OCI-LY1 (cell line): ENCODE results near the gene ADRB1.

Experiments used
- H2AFZ ChIP-seq: fragments of 200-600 bp; sonication (generic), shearing (Covaris generic); 2 replicates; pipeline ENCODE4 v1.6.0; 2014; ENCODE audit warnings: antibody characterized with exemption, mild to moderate bottlenecking, low read length
- H3F3A ChIP-seq: fragments of 200-600 bp; sonication (generic), shearing (Covaris generic); 2 replicates; pipeline ENCODE4 v1.6.0; 2014; ENCODE audit warnings: mild to moderate bottlenecking, antibody characterized with exemption, low read length, moderate library complexity; ENCODE audit not compliant: insufficient read depth
- H3K27ac ChIP-seq: fragments of 200-600 bp; sonication (generic); 2 replicates; pipeline ENCODE4 v1.5.1; 2014; ENCODE audit warnings: low read length, mixed run types, mild to moderate bottlenecking, low read depth; ENCODE audit not compliant: poor library complexity, severe bottlenecking
- H3K27me3 ChIP-seq: fragments of 200-600 bp; sonication (generic); 2 replicates; pipeline ENCODE4 v1.6.0; 2014; ENCODE audit warnings: antibody characterized with exemption, mild to moderate bottlenecking, low read length, moderate library complexity; ENCODE audit not compliant: insufficient read depth
- H3K36me3 ChIP-seq: fragments of 200-600 bp; sonication (generic); 2 replicates; pipeline ENCODE4 v1.6.1; 2014; ENCODE audit warnings: mild to moderate bottlenecking, antibody characterized with exemption, low read length, moderate library complexity, mixed read lengths; ENCODE audit not compliant: insufficient read depth
- H3K4me1 ChIP-seq: fragments of 200-600 bp; sonication (generic); 2 replicates; pipeline ENCODE4 v1.5.1; 2014; ENCODE audit warnings: mild to moderate bottlenecking, low read length, moderate library complexity; ENCODE audit not compliant: insufficient read depth, severe bottlenecking
- H3K4me2 ChIP-seq: fragments of 200-600 bp; sonication (generic), shearing (Covaris generic); 2 replicates; pipeline ENCODE4 v1.6.1; 2014; ENCODE audit warnings: low read length
- H3K4me3 ChIP-seq: fragments of 200-600 bp; sonication (generic); 2 replicates; pipeline ENCODE4 v1.5.1; 2014; ENCODE audit warnings: low read length, low read depth, mild to moderate bottlenecking, mixed read lengths; ENCODE audit not compliant: poor library complexity, severe bottlenecking
- H3K79me2 ChIP-seq: fragments of 200-600 bp; shearing (Covaris generic); 2 replicates; pipeline ENCODE4 v1.6.1; 2016; ENCODE audit warnings: mixed run types, low read length, mixed read lengths; ENCODE audit not compliant: insufficient read depth
- H3K9ac ChIP-seq: fragments of 200-600 bp; sonication (generic), shearing (Covaris generic); 2 replicates; pipeline ENCODE4 v1.6.1; 2014; ENCODE audit warnings: mild to moderate bottlenecking, low read length, mixed read lengths
- H3K9me2 ChIP-seq: fragments of 200-600 bp; sonication (generic), shearing (Covaris generic); 2 replicates; pipeline ENCODE4 v1.6.1; 2014; ENCODE audit warnings: low read depth, mild to moderate bottlenecking, low read length, mixed read lengths
- H3K9me3 ChIP-seq: fragments of 200-600 bp; shearing (Covaris generic); 2 replicates; pipeline ENCODE4 v1.6.1; 2014; ENCODE audit warnings: low read length, mixed read lengths
- H4K20me1 ChIP-seq: fragments of 200-600 bp; sonication (generic), shearing (Covaris generic); 2 replicates; pipeline ENCODE4 v1.6.0; 2016; ENCODE audit warnings: mild to moderate bottlenecking, low read length; ENCODE audit not compliant: insufficient read depth
- EZH2 ChIP-seq: fragments of 200-600 bp; sonication (generic), shearing (Covaris generic); IDR thresholded peaks from 2 replicates; pipeline ENCODE4 v1.8.0; 2017; ENCODE audit warnings: borderline replicate concordance, mixed run types, mild to moderate bottlenecking, antibody characterized with exemption, low read length, moderate library complexity, mixed read lengths
- TF ChIP-seq, protein P1 (sequence below): fragments of 200-600 bp; sonication (generic), shearing (Covaris generic); IDR thresholded peaks from 2 replicates; pipeline ENCODE4 v1.5.1; 2017; ENCODE audit warnings: mild to moderate bottlenecking, antibody characterized with exemption, low read length, moderate library complexity, mixed read lengths

ADRB1 gene

DNA sequence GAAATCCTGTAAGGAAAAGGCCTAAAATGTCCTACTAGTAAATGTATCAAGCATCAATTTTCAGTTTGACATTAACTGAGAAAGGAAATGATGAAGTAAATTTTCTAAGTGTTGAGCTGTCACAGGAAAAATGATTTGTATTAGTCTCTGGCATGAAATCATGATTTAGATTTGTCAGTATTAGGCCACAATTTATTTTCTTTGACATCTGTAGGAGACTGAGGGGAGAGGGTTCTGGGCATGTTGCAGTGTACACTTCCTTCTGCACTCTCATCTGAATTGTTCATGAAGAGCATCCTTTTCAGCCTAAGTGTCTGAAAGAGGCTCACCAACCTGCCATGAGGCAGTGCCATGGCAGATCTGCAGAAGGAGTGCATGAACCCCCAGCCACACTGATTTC is 15.9 kb downstream of the ADRB1 start:
- H4K20me1 ChIP-seq, result no peaks in the 10 kb centered on the region
- H2AFZ ChIP-seq, result no peak overlapping the region
- H3K4me2 ChIP-seq, result no peak overlapping the region
- H3K4me3 ChIP-seq, result no peak overlapping the region
- no peaks in the 10 kb centered on the region for H3K9me2 ChIP-seq
- no peaks in the 10 kb centered on the region for H3F3A ChIP-seq
- H3K9me3 ChIP-seq, result no peaks in the 10 kb centered on the region
- H3K36me3 ChIP-seq, result no peaks in the 10 kb centered on the region
- 0 out of 2 replicates have a peak, but pooled peaks cover 5% of the 10 kb centered on the region for H3K27me3 ChIP-seq
- H3K4me1 ChIP-seq, result no peaks in the 10 kb centered on the region
- no peak overlapping the region for H3K9ac ChIP-seq
- no peak overlapping the region for H3K27ac ChIP-seq
- no peak for TF ChIP-seq EZH2
- TF ChIP-seq, protein P1, sequence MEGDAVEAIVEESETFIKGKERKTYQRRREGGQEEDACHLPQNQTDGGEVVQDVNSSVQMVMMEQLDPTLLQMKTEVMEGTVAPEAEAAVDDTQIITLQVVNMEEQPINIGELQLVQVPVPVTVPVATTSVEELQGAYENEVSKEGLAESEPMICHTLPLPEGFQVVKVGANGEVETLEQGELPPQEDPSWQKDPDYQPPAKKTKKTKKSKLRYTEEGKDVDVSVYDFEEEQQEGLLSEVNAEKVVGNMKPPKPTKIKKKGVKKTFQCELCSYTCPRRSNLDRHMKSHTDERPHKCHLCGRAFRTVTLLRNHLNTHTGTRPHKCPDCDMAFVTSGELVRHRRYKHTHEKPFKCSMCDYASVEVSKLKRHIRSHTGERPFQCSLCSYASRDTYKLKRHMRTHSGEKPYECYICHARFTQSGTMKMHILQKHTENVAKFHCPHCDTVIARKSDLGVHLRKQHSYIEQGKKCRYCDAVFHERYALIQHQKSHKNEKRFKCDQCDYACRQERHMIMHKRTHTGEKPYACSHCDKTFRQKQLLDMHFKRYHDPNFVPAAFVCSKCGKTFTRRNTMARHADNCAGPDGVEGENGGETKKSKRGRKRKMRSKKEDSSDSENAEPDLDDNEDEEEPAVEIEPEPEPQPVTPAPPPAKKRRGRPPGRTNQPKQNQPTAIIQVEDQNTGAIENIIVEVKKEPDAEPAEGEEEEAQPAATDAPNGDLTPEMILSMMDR, result no peak
- no peaks in the 10 kb centered on the region for H3K79me2 ChIP-seq

DNA sequence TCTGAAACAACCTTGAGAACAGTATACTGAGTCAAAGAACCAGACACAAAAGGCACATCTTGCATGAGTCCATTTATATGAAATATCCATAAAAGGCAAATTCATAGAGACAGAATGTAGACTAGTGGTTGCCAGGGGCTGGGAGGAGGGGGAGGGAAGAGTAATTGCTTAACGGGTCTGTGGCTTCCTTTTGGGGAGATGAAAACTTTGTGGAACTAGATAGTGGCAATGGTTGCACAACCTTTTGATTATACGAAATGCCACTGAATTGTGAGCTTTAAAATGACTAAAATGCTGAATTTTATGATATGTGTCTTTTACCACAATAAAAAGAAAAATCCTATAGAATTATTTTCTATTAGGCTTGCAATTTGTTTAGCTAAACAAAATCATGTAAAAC is 16.8 kb downstream of the ADRB1 start:
- no peaks in the 10 kb centered on the region for H4K20me1 ChIP-seq
- H3K9me3 ChIP-seq, result no peaks in the 10 kb centered on the region
- no peaks in the 10 kb centered on the region for H3F3A ChIP-seq
- H3K27me3 ChIP-seq, result 0 out of 2 replicates have a peak, but pooled peaks cover 5% of the 10 kb centered on the region
- H3K4me2 ChIP-seq, result no peak overlapping the region
- H3K4me3 ChIP-seq, result no peak overlapping the region
- no peaks in the 10 kb centered on the region for H3K36me3 ChIP-seq
- TF ChIP-seq, protein P1, result no peak
- no peak for TF ChIP-seq EZH2
- no peak overlapping the region for H3K27ac ChIP-seq
- H3K9me2 ChIP-seq, result no peaks in the 10 kb centered on the region
- H3K4me1 ChIP-seq, result no peaks in the 10 kb centered on the region
- no peaks in the 10 kb centered on the region for H3K79me2 ChIP-seq
- no peak overlapping the region for H3K9ac ChIP-seq
- H2AFZ ChIP-seq, result no peak overlapping the region

DNA sequence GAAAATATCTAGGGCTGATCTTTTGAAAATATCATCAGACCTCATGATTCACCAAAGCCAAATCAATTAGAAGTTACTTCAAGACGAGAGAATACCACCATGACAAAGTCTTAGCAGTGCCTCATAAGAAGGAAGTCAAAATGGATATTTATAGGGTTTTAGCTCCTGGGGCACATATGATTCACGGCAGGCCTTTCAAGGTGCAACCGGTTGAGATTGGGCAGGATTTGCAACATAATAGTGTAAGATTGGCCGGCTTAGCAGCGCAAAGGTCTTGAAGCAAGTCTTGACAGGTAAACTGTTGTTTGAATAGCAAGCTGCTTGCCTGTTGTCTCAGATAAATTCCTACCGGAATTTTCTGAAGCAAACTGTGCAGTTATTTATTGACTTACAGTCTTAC is 17.5 kb downstream of the ADRB1 start:
- TF ChIP-seq, protein P1, result no peak
- TF ChIP-seq EZH2, result no peak
- Histone ChIP-seq H3K9ac (no peak overlapping the region), H2AFZ (no peak overlapping the region), H3K4me2 (no peak overlapping the region), H3K9me3 (no peaks in the 10 kb centered on the region), H4K20me1 (no peaks in the 10 kb centered on the region), H3K36me3 (no peaks in the 10 kb centered on the region), H3K4me3 (no peak overlapping the region), H3F3A (no peaks in the 10 kb centered on the region), H3K9me2 (no peaks in the 10 kb centered on the region), H3K4me1 (no peaks in the 10 kb centered on the region), H3K79me2 (no peaks in the 10 kb centered on the region), H3K27ac (no peak overlapping the region), H3K27me3 (0 out of 2 replicates have a peak, but pooled peaks cover 5% of the 10 kb centered on the region)
